GM12878 (cell line): ENCODE data around the gene THRB. TPM values are rescaled to one million over a fixed set of nuclear protein-coding genes. Genes with fewer than 3 reads are reported as not detected.

Source experiments
- ATAC-seq: fragments of 200-7000 bp; cut with Tn5 transposase; 3 replicates; pipeline ENCODE4 v1.9.1; 2020; ENCODE audit warnings: mild to moderate bottlenecking, moderate library complexity
- BruUV-seq: library from RNA; stranded (reverse); fragments of 400-500 nt; replicated peaks from 2 replicates; lab custom pipeline; 2021; lab: Mats Ljungman, UMichigan
- CTCF ChIA-PET: fragments of 300-600 bp; sonication (Branson Sonifier 250); formaldehyde crosslinking; extraction: SDS; loops from one replicate; lab custom pipeline; 2021; ENCODE audit warnings: inconsistent platforms; lab: Yijun Ruan, JAX
- POLR2A ChIA-PET: fragments of 350-600 bp; formaldehyde crosslinking; extraction: SDS; loops from one replicate; lab custom pipeline; 2021; ENCODE audit warnings: inconsistent platforms; lab: Charles Lee
- RAD21 ChIA-PET: fragments of 300-600 bp; sonication (Branson Sonifier 250); formaldehyde crosslinking; loops from one replicate; lab custom pipeline; 2023; ENCODE audit warnings: antibody characterized with exemption; ENCODE audit not compliant: unreplicated experiment; lab: Charles Lee
- SMC1A ChIA-PET: fragments of 300-600 bp; sonication (Branson Sonifier 250); formaldehyde crosslinking; loops from one replicate; lab custom pipeline; 2023; ENCODE audit not compliant: unreplicated experiment, uncharacterized antibody; lab: Charles Lee
- DNase-seq: peaks from one replicate; pipeline ENCODE4 v3.0.0-alpha.2; 2011; ENCODE audit warnings: low read depth, low spot score
- FAIRE-seq: peaks from 3 replicates; lab custom pipeline; 2011; peaks lifted over from hg19 to GRCh38; lab: Jason Lieb, UNC
- H2AFZ ChIP-seq: 2 replicates; pipeline ENCODE4 v1.6.0; 2011; ENCODE audit warnings: low read depth, low read length, control low read depth; ENCODE audit not compliant: control insufficient read depth
- H3K27ac ChIP-seq: 2 replicates; pipeline ENCODE4 v1.5.1; 2011; ENCODE audit warnings: control low read depth; ENCODE audit not compliant: control insufficient read depth, insufficient read depth
- H3K27me3 ChIP-seq, 2 experiments: replicated peaks in 1 of 2; 2 replicates each; pipeline versions ENCODE4 v1.6.0 to v1.6.1; 2011; ENCODE audit warnings: low read length in 1 of 2; ENCODE audit not compliant: control insufficient read depth in 2 of 2, insufficient read depth in 2 of 2
- H3K36me3 ChIP-seq, 2 experiments: 2 replicates each; pipeline ENCODE4 v1.5.1; 2011; ENCODE audit warnings: low read length in 1 of 2; ENCODE audit not compliant: control insufficient read depth in 2 of 2, insufficient read depth in 2 of 2
- H3K4me1 ChIP-seq: 2 replicates; pipeline ENCODE4 v1.6.1; 2011; ENCODE audit warnings: mild to moderate bottlenecking, low read length, moderate library complexity, mixed read lengths; ENCODE audit not compliant: control insufficient read depth, insufficient read depth
- H3K4me2 ChIP-seq: 2 replicates; pipeline ENCODE4 v1.6.0; 2011; ENCODE audit warnings: control low read depth; ENCODE audit not compliant: control insufficient read depth, insufficient read depth
- H3K4me3 ChIP-seq: fragments of 200-600 bp; sonication (generic); 2 replicates; pipeline ENCODE4 v1.5.1; 2016
- H3K79me2 ChIP-seq: 2 replicates; pipeline ENCODE4 v1.6.0; 2011; ENCODE audit warnings: low read length; ENCODE audit not compliant: control insufficient read depth, insufficient read depth
- H3K9ac ChIP-seq: 2 replicates; pipeline ENCODE4 v1.8.0; 2011; ENCODE audit warnings: low read length, control low read depth, mixed read lengths; ENCODE audit not compliant: control insufficient read depth, insufficient read depth
- H3K9me3 ChIP-seq: replicated peaks from 3 replicates; pipeline ENCODE4 v1.5.1; 2011; ENCODE audit warnings: mild to moderate bottlenecking, low read length; ENCODE audit not compliant: control insufficient read depth, insufficient read depth
- H4K20me1 ChIP-seq: 2 replicates; pipeline ENCODE4 v1.6.0; 2011; ENCODE audit not compliant: control insufficient read depth, insufficient read depth
- ELK1 ChIP-seq: IDR thresholded peaks from 2 replicates; pipeline ENCODE4 v1.6.1; 2012; ENCODE audit warnings: low read depth, low read length, improper control_type of control experiment
- GATAD2B ChIP-seq: fragments of 450-650 bp; conservative IDR thresholded peaks from 2 replicates; pipeline ENCODE4 v1.6.1; 2017; ENCODE audit warnings: low read depth, mild to moderate bottlenecking, moderate library complexity
- HDAC2 ChIP-seq: fragments of 200-600 bp; sonication (generic); IDR thresholded peaks from 2 replicates; pipeline ENCODE4 v1.6.1; 2017
- NBN ChIP-seq: fragments of 450-650 bp; IDR thresholded peaks from 2 replicates; pipeline ENCODE4 v1.6.1; 2016
- NFYB ChIP-seq: IDR thresholded peaks from 2 replicates; pipeline ENCODE4 v1.6.1; 2011; ENCODE audit warnings: low read depth, mild to moderate bottlenecking, low read length, improper control_type of control experiment, moderate library complexity; ENCODE audit not compliant: insufficient read depth
- RAD51 ChIP-seq: fragments of 450-650 bp; IDR thresholded peaks from 2 replicates; pipeline ENCODE4 v1.6.1; 2016; ENCODE audit warnings: moderate library complexity, mild to moderate bottlenecking, inconsistent platforms
- RB1 ChIP-seq: fragments of 450-650 bp; formaldehyde crosslinking; IDR thresholded peaks from 2 replicates; pipeline ENCODE4 v1.6.1; 2017; ENCODE audit warnings: mild to moderate bottlenecking, borderline replicate concordance
- REST ChIP-seq: IDR thresholded peaks from 2 replicates; pipeline ENCODE4 v1.6.1; 2012; ENCODE audit warnings: mild to moderate bottlenecking, low read depth, low read length
- TBL1XR1 ChIP-seq: IDR thresholded peaks from 2 replicates; pipeline ENCODE4 v1.6.1; 2012; ENCODE audit warnings: low read depth, low read length, improper control_type of control experiment
- in situ Hi-C: fragments of 300-500 bp; cut with MboI; formaldehyde crosslinking; loops from 9 replicates; pipeline ENCODE4 v1.14.3; 2018; ENCODE audit warnings: mixed read lengths
- intact Hi-C: fragments of 100-400 bp; cut with micrococcal nuclease; formaldehyde crosslinking; loops from one replicate; pipeline ENCODE4 v1.14.2; 2022; ENCODE audit not compliant: unreplicated experiment
- polyA plus RNA-seq, 11 experiments: library from polyadenylated mRNA; depleted of rRNA in 4 of 11; unstranded in 6 of 11; stranded (reverse) in 5 of 11; fragments of >200 nt; fragmentation: Nextera tagmentation in 4 of 11; fragmentation: Illumina TruSeq in 1 of 11; extraction: Ambion mirVana in 4 of 11; extraction: Trizol in 1 of 11; gene quantifications; 1 replicate in 1 of 11; 2 replicates in 10 of 11; pipeline versions ENCODE4 v1.2.1 to v1.2.3, GENCODE V29; 2011 to 2016; ENCODE audit warnings: inconsistent platforms in 2 of 11, missing spikeins in 2 of 11, low read depth in 1 of 11
- total RNA-seq, 4 experiments: library from RNA; depleted of rRNA in 3 of 4; stranded (reverse); fragments of >200 nt in 3 of 4; fragmentation: Illumina TruSeq in 1 of 4; extraction: Trizol in 1 of 4; gene quantifications; 2 replicates each; pipeline versions ENCODE4 v1.2.1 to v1.2.3, GENCODE V29; 2013 to 2021

Gene THRB
- total and polyA plus RNA-seq, 10 of the 15 experiments (the other 5 are each of a cell fraction or from before 2014, with no cell fraction given), result 0.05 TPM; not detected in 9

- TF ChIP-seq HDAC2, result no peak
- TF ChIP-seq TBL1XR1, result no peak
- TF ChIP-seq ELK1, result no peak
- TF ChIP-seq GATAD2B, result no peak
- TF ChIP-seq NBN, result no peak
- no peak for TF ChIP-seq REST
- no peak for TF ChIP-seq NFYB
- no peak for TF ChIP-seq RAD51
- TF ChIP-seq RB1, result no peak
- TF ChIP-seq, all 136 proteins: peak for 0
- no peak overlapping the region for H3K4me2 ChIP-seq
- in situ Hi-C loops (no loop called here), intact Hi-C loops (no loop called here)
- no peak overlapping the region for H2AFZ ChIP-seq
- H3K36me3 ChIP-seq, result no peaks in the 10 kb centered on the region
- no peak overlapping the region for H3K27ac ChIP-seq
- H3K4me1 ChIP-seq, result no peaks in the 10 kb centered on the region
- H3K79me2 ChIP-seq, result no peaks in the 10 kb centered on the region
- DNase-seq, result no peak
- no peaks in the 10 kb centered on the region for H3K27me3 ChIP-seq
- H3K9me3 ChIP-seq, result no peaks in the 10 kb centered on the region
- H3K9ac ChIP-seq, result no peak overlapping the region
- no peak overlapping the region for H3K4me3 ChIP-seq
- FAIRE-seq, result no peak
- ChIA-PET RAD21 (no interaction called here), POLR2A (no interaction called here), CTCF (no interaction called here), SMC1A (interaction anchor here (0.8 kb wide), 1 partner anchor 774 kb away, joined by 3 read pairs; no protein-coding TSS in a partner anchor)
- ATAC-seq, result no peak
- no peaks in the 10 kb centered on the region for H4K20me1 ChIP-seq
- no TSS peak for BruUV-seq
Observed at GRCh38 chr3:24480497-24480896, 14.2 kb downstream of the THRB start.
